ENCODE data around the gene ADGRD2.

The ADGRD2 gene

GRCh38 chr9:124439086-124439485 lies 11.2 kb upstream of the ADGRD2 start:
- DNase-seq, result no peak

GRCh38 chr9:124439686-124440243 lies 10.5 kb upstream of the ADGRD2 start:
- no peak for DNase-seq

DNA sequence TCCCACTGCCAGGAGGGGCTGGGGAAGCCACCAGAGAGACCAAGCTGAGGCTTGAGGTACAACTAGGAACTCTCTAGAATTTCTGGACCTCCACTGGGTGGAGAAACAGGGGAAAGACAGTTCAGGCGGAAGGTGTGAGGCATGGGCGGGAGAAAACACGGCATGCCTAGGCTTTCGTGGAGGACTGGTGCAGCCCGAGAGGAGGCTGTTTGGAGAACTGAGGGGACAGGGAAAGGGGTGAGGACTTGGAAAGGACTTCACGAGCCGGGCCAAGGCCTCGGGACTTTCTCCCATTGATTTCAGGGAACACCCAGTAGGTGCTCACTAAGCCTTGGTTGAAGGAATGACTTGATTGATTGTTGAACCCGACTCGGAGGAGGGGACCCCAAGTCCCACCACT lies 9.5 kb upstream of the ADGRD2 start:
- no peak for DNase-seq

DNA sequence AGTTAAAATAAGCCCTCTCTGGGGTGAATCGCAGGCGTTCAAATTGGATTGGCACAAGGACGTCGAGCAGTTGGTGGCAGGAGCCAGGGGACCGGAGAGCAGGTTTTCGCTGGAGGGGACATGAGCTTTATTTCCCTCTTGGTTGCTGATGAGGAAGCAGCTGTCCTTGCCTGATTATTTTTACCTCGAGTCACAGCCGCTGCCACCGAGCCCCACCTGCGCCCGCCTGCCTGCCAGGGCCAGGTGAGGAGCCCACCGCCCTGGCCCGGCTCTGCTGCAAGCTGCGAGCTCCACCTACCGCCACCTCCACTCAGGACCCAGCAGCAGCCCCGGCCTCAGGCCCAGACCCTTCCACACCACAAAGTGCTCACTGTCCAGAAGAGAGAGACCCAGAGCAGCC lies 9.0 kb upstream of the ADGRD2 start:
- no peak for DNase-seq

DNA sequence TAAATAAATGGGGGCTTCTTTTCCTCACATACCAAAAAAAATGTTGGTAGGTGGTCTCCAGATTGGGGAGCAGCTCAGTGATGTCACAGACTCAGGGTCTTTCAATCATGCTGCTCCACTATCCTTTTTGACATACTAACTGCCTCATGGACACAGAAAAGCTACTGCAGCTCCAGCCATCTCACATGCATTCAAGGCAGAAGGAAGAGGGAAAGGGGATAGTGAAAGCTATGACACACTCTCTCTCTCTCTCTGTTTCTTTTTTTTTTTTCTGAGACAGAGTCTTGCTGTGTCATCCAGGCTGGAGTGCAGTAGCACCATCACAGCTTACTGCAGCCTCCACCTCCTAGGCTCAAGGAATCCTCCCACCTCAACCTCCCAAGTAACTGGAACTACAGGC lies 7.9 kb upstream of the ADGRD2 start:
- DNase-seq, result no peak

DNA sequence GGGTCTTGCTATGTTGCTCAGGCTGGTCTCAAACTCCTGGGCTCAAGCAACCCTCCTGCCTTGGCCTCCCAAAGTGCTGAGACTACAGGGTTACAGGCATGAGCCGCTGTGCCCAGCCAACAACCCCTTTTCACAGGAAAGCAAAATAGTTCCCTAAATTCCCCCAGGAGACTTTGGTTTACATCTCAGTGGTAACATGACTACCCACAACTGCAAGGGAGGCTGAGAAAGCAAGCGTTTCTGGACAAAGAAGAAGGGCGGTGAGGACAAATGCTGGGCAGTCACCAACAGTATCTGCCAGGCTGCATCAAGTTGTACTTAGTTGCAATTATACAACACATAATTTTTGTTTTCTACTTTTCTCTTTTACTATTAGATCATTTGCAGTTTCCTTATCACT lies 7.4 kb upstream of the ADGRD2 start:
- no peak for DNase-seq

DNA sequence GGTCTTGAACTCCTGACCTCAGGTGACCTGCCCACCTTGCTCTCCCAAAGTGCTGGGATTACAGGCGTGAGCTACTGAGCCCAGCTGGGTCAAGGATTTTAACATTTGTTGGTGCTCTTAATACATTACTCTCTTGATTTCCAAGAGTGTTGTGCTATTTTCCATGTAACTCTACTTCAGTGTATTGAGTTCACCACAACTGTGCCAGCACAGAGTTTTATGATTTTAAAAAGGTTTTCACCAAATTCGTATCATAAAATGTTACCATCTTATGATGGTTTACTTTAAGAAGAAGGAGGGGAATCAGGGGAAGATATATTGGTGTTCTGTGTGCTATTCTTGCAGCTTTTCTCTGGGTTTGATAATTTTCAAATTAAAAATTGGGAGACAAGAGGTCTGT lies 6.6 kb upstream of the ADGRD2 start:
- no peak for DNase-seq

DNA sequence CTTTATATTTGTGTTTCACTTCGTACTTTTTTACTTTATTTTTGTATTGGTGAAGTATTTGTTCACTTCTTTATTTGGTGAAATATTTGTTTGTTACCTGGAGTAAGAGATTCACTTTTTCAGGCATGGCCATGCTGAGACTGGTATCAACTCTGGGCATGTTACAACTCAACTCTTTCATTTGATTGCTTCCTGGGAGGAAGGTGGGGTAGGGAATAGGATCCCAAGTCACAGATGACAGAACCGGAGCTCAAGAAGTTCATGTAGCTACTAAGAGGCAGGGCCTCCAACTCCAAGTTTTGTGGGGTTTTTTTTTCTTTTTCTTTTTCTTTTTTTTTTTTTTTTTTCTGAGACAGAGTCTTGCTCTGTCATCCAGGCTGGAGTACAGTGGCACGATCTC lies 6.1 kb upstream of the ADGRD2 start:
- no peak for DNase-seq

DNA sequence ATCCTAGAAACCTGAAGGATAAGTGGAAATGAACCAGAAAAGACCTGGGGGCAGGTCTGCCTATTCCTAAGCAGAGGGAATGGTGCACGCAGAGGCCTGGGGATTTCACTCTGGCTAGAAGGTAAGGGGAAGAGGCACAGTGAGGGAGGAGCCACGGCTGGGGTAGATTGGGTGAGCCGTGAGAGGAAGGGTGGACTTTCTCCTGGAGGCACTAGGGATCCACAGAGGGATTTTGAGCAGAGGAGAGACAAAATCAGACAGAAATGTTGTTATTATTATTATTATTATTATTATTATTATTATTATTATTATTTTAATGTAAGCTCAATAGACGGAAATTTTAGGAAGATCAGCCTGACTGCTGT lies 3.0 kb upstream of the ADGRD2 start:
- no peak for DNase-seq

GRCh38 chr9:124448019-124448418 lies 2.2 kb upstream of the ADGRD2 start:
- no peak for DNase-seq

GRCh38 chr9:124449381-124450151 lies 685 bp upstream of the ADGRD2 start:
- no peak for DNase-seq

DNA sequence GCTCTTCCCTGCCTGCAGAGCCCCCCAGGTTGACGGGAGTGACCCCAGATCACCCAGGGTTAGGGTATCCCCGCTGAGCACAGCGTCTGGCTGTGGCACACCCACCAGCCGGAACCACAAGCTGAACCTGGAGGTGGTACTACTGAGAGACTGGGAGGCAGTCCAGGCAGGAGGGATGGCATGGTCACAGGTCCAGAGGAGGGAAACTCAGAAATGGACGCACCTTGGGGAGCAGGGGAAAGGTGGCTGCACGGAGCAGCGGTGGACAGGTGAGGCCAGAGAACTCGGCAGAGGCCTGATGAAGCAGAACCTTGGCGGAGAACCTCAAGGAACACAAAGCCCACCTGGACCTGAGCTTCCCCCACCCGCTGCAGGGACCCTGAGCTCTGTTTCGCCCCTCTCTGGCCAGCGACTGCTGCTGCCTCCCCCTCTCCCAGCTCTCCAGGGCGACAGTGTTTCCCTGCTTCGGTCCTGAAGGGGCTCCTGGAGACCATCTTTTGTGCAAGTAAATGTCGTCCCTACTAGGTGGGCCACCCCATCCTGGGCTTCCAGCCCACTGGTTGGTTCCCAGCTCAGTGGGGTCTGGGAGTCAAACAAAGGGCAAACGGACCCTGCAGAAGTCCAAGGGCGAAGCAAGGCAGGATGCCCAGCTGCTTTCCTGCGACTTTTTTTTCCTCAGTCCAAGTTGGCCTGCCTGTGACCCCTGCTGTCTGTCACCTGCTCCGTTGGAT lies 845 bp downstream of the ADGRD2 start:
- no peak for DNase-seq

DNA sequence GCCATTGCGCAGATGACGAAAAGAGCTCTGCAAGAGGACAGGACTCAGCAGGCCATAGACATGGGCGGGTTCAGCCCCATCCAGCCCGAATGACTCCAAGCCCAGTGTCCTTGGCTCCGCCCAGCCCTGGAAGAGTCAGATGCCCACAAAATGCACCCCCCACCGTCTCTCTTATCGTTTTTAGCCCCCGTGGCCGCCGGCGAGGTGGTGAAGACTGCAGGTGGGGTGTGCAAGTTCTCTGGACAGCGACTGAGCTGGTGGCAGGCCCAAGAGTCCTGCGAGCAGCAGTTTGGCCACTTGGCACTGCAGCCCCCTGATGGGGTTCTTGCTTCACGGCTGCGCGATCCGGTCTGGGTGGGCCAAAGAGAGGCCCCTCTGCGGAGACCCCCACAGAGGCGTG lies 2.1 kb downstream of the ADGRD2 start:
- DNase-seq, result no peak

DNA sequence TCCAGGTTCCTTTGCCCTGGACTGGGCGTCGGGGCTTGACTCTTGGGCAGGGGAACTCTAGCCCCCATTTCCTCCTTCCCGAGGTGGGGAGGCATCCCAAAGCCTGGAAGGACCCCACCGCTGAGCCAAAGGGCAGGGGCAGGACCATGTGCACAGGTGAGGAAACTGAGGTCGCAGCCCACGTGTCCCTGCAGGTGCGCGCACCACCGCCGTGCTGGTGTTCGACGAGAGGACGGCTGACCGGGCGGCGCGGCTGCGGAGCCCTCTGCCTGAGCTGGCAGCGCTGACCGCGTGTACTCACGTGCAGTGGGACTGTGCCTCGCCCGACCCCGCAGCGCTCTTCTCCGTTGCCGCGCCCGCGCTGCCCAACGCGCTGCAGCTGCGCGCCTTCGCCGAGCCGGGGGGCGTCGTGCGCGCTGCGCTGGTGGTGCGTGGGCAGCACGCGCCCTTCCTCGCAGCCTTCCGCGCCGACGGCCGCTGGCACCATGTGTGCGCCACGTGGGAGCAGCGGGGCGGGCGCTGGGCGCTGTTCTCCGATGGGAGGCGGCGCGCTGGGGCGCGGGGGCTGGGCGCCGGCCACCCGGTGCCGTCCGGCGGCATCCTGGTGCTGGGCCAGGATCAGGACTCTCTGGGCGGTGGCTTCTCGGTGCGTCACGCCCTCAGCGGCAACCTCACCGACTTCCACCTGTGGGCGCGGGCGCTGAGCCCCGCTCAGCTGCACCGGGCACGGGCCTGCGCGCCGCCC lies 2.8 kb downstream of the ADGRD2 start:
- DNase-seq, result no peak

DNA sequence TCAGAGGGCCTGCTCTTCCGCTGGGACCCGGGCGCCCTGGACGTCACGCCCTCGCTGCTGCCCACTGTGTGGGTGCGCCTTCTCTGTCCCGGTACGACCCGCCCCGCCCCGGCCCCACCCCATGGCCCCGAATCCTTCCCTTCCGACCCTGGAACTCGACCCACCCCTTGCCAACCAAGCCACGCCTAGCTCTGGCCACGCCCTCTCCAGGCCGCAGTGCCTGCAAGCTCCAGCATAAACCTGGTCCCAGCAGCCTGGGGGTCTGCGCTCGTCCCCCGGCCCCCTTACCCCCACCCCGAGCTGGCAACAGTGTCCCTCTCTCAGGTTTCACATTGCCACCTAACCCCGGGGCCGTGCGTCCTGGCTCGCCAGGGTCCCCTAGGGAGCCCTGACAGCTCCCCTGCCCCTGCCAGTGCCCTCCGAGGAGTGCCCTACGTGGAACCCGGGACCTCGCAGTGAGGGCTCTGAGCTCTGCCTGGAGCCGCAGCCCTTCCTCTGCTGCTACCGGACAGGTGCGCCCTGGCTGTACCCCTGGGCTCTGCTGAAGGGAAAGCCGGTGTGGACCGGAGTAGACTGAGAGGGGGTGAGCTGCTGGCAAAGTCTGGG lies 3.4 kb downstream of the ADGRD2 start:
- DNase-seq, result no peak

GRCh38 chr9:124454296-124454695 lies 4.0 kb downstream of the ADGRD2 start:
- no peak for DNase-seq

GRCh38 chr9:124454791-124455443 lies 4.7 kb downstream of the ADGRD2 start:
- DNase-seq, result no peak

GRCh38 chr9:124455820-124456219 lies 5.6 kb downstream of the ADGRD2 start:
- no peak for DNase-seq

GRCh38 chr9:124456341-124457078 lies 6.3 kb downstream of the ADGRD2 start:
- no peak for DNase-seq

GRCh38 chr9:124457079-124457886 lies 7.0 kb downstream of the ADGRD2 start:
- DNase-seq, result no peak

DNA sequence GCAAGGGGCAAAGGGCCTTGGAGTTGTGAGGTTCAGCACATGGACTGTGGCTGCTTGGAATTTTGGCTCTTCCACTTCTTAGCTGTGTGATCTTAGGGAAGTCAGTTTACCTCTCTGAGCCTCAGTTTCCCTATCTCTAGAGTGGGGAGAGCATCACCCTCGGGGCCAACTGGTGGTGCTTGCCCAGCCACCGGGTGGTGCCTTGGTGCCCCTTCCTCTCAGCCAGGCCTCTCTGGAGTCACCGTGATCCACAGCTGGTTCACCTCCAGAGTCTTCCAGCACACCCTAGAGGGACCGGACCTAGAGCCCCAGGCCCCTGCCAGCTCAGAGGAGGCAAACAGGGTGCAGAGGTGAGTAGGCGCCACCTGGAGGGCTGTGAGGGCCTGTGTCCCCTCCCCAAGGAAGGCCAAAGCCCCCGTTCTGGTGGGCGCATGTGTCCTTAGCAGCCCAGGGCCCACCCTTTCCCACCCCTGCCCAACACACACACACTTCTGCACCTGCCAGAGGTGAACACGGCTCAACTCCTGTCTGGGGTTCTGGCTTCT lies 7.7 kb downstream of the ADGRD2 start:
- DNase-seq, result no peak

Data from OCI-M1 (cell line).